ENCODE results near the gene CERT1. TPM values are rescaled to one million over a fixed set of nuclear protein-coding genes. Genes with fewer than 3 reads are reported as not detected.
A peak's percentile ranks its signal among the peaks of the same experiment; 100 is the strongest.

The CERT1 gene
- total and polyA plus RNA-seq, 2 donors from 2014 or later, result 14.5 to 50.1 TPM

- TF ChIP-seq, protein P1, sequence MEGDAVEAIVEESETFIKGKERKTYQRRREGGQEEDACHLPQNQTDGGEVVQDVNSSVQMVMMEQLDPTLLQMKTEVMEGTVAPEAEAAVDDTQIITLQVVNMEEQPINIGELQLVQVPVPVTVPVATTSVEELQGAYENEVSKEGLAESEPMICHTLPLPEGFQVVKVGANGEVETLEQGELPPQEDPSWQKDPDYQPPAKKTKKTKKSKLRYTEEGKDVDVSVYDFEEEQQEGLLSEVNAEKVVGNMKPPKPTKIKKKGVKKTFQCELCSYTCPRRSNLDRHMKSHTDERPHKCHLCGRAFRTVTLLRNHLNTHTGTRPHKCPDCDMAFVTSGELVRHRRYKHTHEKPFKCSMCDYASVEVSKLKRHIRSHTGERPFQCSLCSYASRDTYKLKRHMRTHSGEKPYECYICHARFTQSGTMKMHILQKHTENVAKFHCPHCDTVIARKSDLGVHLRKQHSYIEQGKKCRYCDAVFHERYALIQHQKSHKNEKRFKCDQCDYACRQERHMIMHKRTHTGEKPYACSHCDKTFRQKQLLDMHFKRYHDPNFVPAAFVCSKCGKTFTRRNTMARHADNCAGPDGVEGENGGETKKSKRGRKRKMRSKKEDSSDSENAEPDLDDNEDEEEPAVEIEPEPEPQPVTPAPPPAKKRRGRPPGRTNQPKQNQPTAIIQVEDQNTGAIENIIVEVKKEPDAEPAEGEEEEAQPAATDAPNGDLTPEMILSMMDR (IDR thresholded peaks at IDR 0.05; ENCODE audit: borderline replicate concordance, extremely low read depth, insufficient read depth), result no peak
- no peak overlapping the region for H3K9ac ChIP-seq (ENCODE audit: low read length in 3 of 3)
- no peak overlapping the region for H3K4me3 ChIP-seq (ENCODE audit: low read length in 3 of 3)
- H3K36me3 ChIP-seq (ENCODE audit: control insufficient read depth in 2 of 3, insufficient read depth in 3 of 3, low read length in 3 of 3), result peaks cover 12 to 14% (median 12%) of the 10 kb centered on the region in 3 donors
- no peak for DNase-seq
- FAIRE-seq, result no peak
- no peaks in the 10 kb centered on the region for H3K9me3 ChIP-seq (ENCODE audit: control insufficient read depth in 2 of 3, insufficient read depth in 1 of 3, low read length in 3 of 3)
- no peak overlapping the region for H3K27ac ChIP-seq (ENCODE audit: low read depth in 2 of 2, low read length in 2 of 2)
- H3K27me3 ChIP-seq (ENCODE audit: control insufficient read depth, insufficient read depth, low read length), result no peaks in the 10 kb centered on the region
- intact Hi-C loops (cut with DNase I), result no loop called here
- no peaks in the 10 kb centered on the region for H3K4me1 ChIP-seq (ENCODE audit: control insufficient read depth in 2 of 3, insufficient read depth in 2 of 3, low read depth in 1 of 3, low read length in 3 of 3)
These were observed 131.3 kb downstream of the CERT1 start for GRCh38 chr5:75380099-75380498.

DNA sequence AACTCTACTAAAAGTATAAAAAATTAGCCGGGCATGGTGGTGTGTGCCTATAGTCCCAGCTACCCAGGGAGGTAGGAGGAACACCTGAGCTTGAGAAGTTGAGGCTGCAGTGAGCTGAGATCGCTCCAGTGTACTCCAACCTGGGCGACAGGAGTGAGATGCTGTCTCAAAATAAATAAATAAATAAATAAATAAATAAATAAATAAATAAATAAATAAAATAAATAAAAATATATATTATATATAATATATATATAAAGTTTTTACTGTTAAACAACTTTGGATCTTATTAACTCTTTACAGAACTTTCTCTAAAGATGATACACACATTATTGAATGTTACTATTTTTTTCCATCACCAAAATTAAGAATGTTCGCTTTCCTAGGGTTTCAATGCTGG, 136.0 kb downstream of the CERT1 start:
- peak; percentile 38 for FAIRE-seq

GRCh38 chr5:75374394-75374814, 137.0 kb downstream of the CERT1 start:
- TF ChIP-seq, protein P1 (IDR thresholded peaks at IDR 0.05; ENCODE audit: borderline replicate concordance, extremely low read depth, insufficient read depth), result no peak
- peaks cover 5 to 8% (median 5%) of the 10 kb centered on the region in 3 donors for H3K36me3 ChIP-seq (ENCODE audit: control insufficient read depth in 2 of 3, insufficient read depth in 3 of 3, low read length in 3 of 3)
- no peak for DNase-seq
- H3K27ac ChIP-seq (ENCODE audit: low read depth in 2 of 2, low read length in 2 of 2), result no peak overlapping the region
- no peak overlapping the region for H3K4me3 ChIP-seq (ENCODE audit: low read length in 3 of 3)
- H3K9ac ChIP-seq (ENCODE audit: low read length in 3 of 3), result no peak overlapping the region
- H3K4me1 ChIP-seq (ENCODE audit: control insufficient read depth in 2 of 3, insufficient read depth in 2 of 3, low read depth in 1 of 3, low read length in 3 of 3), result no peaks in the 10 kb centered on the region
- H3K27me3 ChIP-seq (ENCODE audit: control insufficient read depth, insufficient read depth, low read length), result no peaks in the 10 kb centered on the region
- intact Hi-C loops (cut with DNase I), result no loop called here
- FAIRE-seq, result no peak
- H3K9me3 ChIP-seq (ENCODE audit: control insufficient read depth in 2 of 3, insufficient read depth in 1 of 3, low read length in 3 of 3), result no peaks in the 10 kb centered on the region

More for the DNA sequence above, 136.0 kb downstream of the CERT1 start:
- Histone ChIP-seq H3K4me1 (ENCODE audit: control insufficient read depth in 2 of 3, insufficient read depth in 2 of 3, low read depth in 1 of 3, low read length in 3 of 3) (no peaks in the 10 kb centered on the region), H3K27ac (ENCODE audit: low read depth in 2 of 2, low read length in 2 of 2) (no peak overlapping the region), H3K27me3 (ENCODE audit: control insufficient read depth, insufficient read depth, low read length) (no peaks in the 10 kb centered on the region), H3K4me3 (ENCODE audit: low read length in 3 of 3) (no peak overlapping the region), H3K36me3 (ENCODE audit: control insufficient read depth in 2 of 3, insufficient read depth in 3 of 3, low read length in 3 of 3) (peaks cover 5 to 10% (median 5%) of the 10 kb centered on the region in 3 donors), H3K9ac (ENCODE audit: low read length in 3 of 3) (no peak overlapping the region), H3K9me3 (ENCODE audit: control insufficient read depth in 2 of 3, insufficient read depth in 1 of 3, low read length in 3 of 3) (no peaks in the 10 kb centered on the region)
- DNase-seq, result no peak
- TF ChIP-seq, protein P1 (IDR thresholded peaks at IDR 0.05; ENCODE audit: borderline replicate concordance, extremely low read depth, insufficient read depth), result no peak
- intact Hi-C loops (cut with DNase I), result no loop called here

DNA sequence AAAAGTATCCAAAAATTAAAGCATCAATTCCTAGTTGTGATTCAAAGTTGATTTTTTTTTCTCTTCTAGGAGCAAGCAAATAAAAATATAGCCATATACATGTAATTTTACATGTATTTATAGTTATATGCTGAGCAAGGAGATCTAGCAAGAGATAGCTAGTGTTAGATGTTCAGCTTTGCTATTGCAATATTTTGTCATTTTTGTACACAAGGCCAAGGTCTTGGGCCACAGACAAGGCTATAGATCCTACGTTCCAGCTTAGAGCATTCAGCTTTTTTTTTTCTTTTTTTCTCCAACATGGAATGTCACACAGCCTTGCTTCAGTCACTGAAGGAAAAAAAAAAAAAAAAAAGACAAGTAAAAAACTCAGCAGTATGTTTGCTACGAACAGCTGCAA, 137.6 kb downstream of the CERT1 start:
- FAIRE-seq, result no peak
- TF ChIP-seq, protein P1 (IDR thresholded peaks at IDR 0.05; ENCODE audit: borderline replicate concordance, extremely low read depth, insufficient read depth), result no peak
- peak in 1 of 5 donors; percentile 47 for DNase-seq
- H3K36me3 ChIP-seq (ENCODE audit: control insufficient read depth in 2 of 3, insufficient read depth in 3 of 3, low read length in 3 of 3), result peaks cover 3 to 6% (median 5%) of the 10 kb centered on the region in 3 donors
- H3K9ac ChIP-seq (ENCODE audit: low read length in 3 of 3), result no peak overlapping the region
- no peak overlapping the region for H3K27ac ChIP-seq (ENCODE audit: low read depth in 2 of 2, low read length in 2 of 2)
- intact Hi-C loops (cut with DNase I), result no loop called here
- H3K27me3 ChIP-seq (ENCODE audit: control insufficient read depth, insufficient read depth, low read length), result no peaks in the 10 kb centered on the region
- no peaks in the 10 kb centered on the region for H3K9me3 ChIP-seq (ENCODE audit: control insufficient read depth in 2 of 3, insufficient read depth in 1 of 3, low read length in 3 of 3)
- no peaks in the 10 kb centered on the region for H3K4me1 ChIP-seq (ENCODE audit: control insufficient read depth in 2 of 3, insufficient read depth in 2 of 3, low read depth in 1 of 3, low read length in 3 of 3)
- H3K4me3 ChIP-seq (ENCODE audit: low read length in 3 of 3), result no peak overlapping the region

All from kidney (tissue), 14 donors.